CD14-positive monocyte (primary cell): ENCODE data around the gene NUPR1. TPM values are rescaled to one million over a fixed set of nuclear protein-coding genes. Genes with fewer than 3 reads are reported as not detected.

ENCODE experiments used
- DNase-seq, 3 donors: peaks; one replicate each; pipeline ENCODE4 v3.0.0-alpha.2; 2011 to 2022
- H2AFZ ChIP-seq: 2 replicates; pipeline ENCODE4 v1.6.0; 2012; ENCODE audit warnings: mild to moderate bottlenecking, low read depth, low read length, inconsistent platforms; ENCODE audit not compliant: insufficient read depth, poor library complexity, severe bottlenecking
- H3K27ac ChIP-seq, 2 donors: 1 replicate in 1 of 2; 2 replicates in 1 of 2; pipeline ENCODE4 v1.5.1; 2012 to 2013; ENCODE audit warnings: low read length in 2 of 2, control low read depth in 1 of 2, inconsistent platforms in 1 of 2, low read depth in 1 of 2, mild to moderate bottlenecking in 1 of 2
- H3K27me3 ChIP-seq, 2 donors: one replicate each; pipeline versions ENCODE4 v1.6.0 to v1.6.1; 2011 to 2013; ENCODE audit warnings: low read length in 2 of 2; ENCODE audit not compliant: control insufficient read depth in 2 of 2, insufficient read depth in 2 of 2
- H3K36me3 ChIP-seq, 2 donors: replicated peaks in 1 of 2; 1 replicate in 1 of 2; 2 replicates in 1 of 2; pipeline versions ENCODE4 v1.5.1 to v1.6.1; 2012 to 2013; ENCODE audit warnings: low read length in 2 of 2, control low read depth in 1 of 2, inconsistent platforms in 1 of 2, mild to moderate bottlenecking in 1 of 2; ENCODE audit not compliant: insufficient read depth in 2 of 2, control insufficient read depth in 1 of 2
- H3K4me1 ChIP-seq, 2 donors: 1 replicate in 1 of 2; 2 replicates in 1 of 2; pipeline versions ENCODE4 v1.5.1 to v1.6.1; 2012 to 2013; ENCODE audit warnings: low read length in 2 of 2, control low read depth in 1 of 2, inconsistent platforms in 1 of 2, mild to moderate bottlenecking in 1 of 2, moderate library complexity in 1 of 2; ENCODE audit not compliant: insufficient read depth in 2 of 2, control insufficient read depth in 1 of 2
- H3K4me2 ChIP-seq: replicated peaks from 2 replicates; pipeline ENCODE3; 2012; ENCODE audit warnings: low read length, moderate library complexity, mild to moderate bottlenecking; ENCODE audit not compliant: poor library complexity, severe bottlenecking; ENCODE audit errors: extremely low read depth
- H3K4me3 ChIP-seq, 3 experiments: fragments of 200-600 bp in 1 of 3; sonication (generic) in 1 of 3; replicated peaks in 1 of 3; 1 replicate in 2 of 3; 2 replicates in 1 of 3; pipeline ENCODE4 v1.5.1; 2011 to 2013; ENCODE audit warnings: low read length in 3 of 3, mild to moderate bottlenecking in 3 of 3, control low read depth in 2 of 3, low read depth in 2 of 3, inconsistent platforms in 1 of 3, moderate library complexity in 1 of 3
- H3K79me2 ChIP-seq: 2 replicates; pipeline ENCODE4 v1.6.0; 2012; ENCODE audit warnings: mild to moderate bottlenecking, control low read depth, inconsistent platforms, low read length, moderate library complexity; ENCODE audit not compliant: insufficient read depth
- H3K9ac ChIP-seq: 2 replicates; pipeline ENCODE4 v1.6.0; 2017; ENCODE audit warnings: low read length, mild to moderate bottlenecking; ENCODE audit not compliant: insufficient read depth, poor library complexity, severe bottlenecking
- H3K9me3 ChIP-seq, 2 donors: replicated peaks in 1 of 2; 1 replicate in 1 of 2; 2 replicates in 1 of 2; pipeline versions ENCODE4 v1.5.1 to v1.6.1; 2012 to 2013; ENCODE audit warnings: low read length in 2 of 2, control low read depth in 1 of 2; ENCODE audit not compliant: control insufficient read depth in 1 of 2, insufficient read depth in 1 of 2
- H4K20me1 ChIP-seq: 2 replicates; pipeline ENCODE4 v1.6.0; 2012; ENCODE audit warnings: mild to moderate bottlenecking, low read length, control low read depth, moderate library complexity; ENCODE audit not compliant: insufficient read depth
- H3K27ac Mint-ChIP-seq, 7 donors: one replicate each; pipeline ENCODE4 v1.8.0; 2020; ENCODE audit warnings: mild to moderate bottlenecking in 7 of 7, mixed read lengths in 7 of 7, moderate library complexity in 6 of 7, inconsistent platforms in 2 of 7
- H3K27me3 Mint-ChIP-seq, 3 donors: one replicate each; pipeline ENCODE4 v1.8.0; 2021 to 2022; ENCODE audit warnings: low read depth in 3 of 3, mild to moderate bottlenecking in 3 of 3, mixed read lengths in 3 of 3, moderate library complexity in 3 of 3, inconsistent platforms in 1 of 3
- H3K36me3 Mint-ChIP-seq, 2 donors: one replicate each; pipeline ENCODE4 v1.8.0; 2020; ENCODE audit warnings: mixed read lengths in 2 of 2, inconsistent platforms in 1 of 2, mild to moderate bottlenecking in 1 of 2
- H3K4me1 Mint-ChIP-seq: one replicate; pipeline ENCODE4 v1.8.0; 2020; ENCODE audit warnings: mild to moderate bottlenecking, mixed read lengths
- H3K4me3 Mint-ChIP-seq, 2 donors: one replicate each; pipeline ENCODE4 v1.8.0; 2020; ENCODE audit warnings: mild to moderate bottlenecking in 2 of 2, mixed read lengths in 2 of 2, moderate library complexity in 1 of 2
- H3K9me3 Mint-ChIP-seq, 7 donors: one replicate each; pipeline ENCODE4 v1.8.0; 2020 to 2022; ENCODE audit warnings: mixed read lengths in 7 of 7, mild to moderate bottlenecking in 6 of 7, moderate library complexity in 6 of 7, inconsistent platforms in 2 of 7
- WGBS: methylation state at CpG from one replicate; pipeline ENCODE4 v1.1.5; 2013; ENCODE audit warnings: missing lambda C conversion rate; ENCODE audit not compliant: insufficient coverage; 5-methylcytosine and 5-hydroxymethylcytosine counted together
- intact Hi-C, 2 donors: fragments of 100-400 bp; cut with micrococcal nuclease; formaldehyde crosslinking; loops; one replicate each; pipeline versions ENCODE4 v1.15.0 to v1.15.1; 2023
- polyA plus RNA-seq, 3 donors: library from polyadenylated mRNA; depleted of rRNA in 1 of 3; unstranded in 2 of 3; stranded (reverse) in 1 of 3; fragments of 300-500 nt in 2 of 3; fragments of >200 nt in 1 of 3; fragmentation: Illumina TruSeq in 2 of 3; gene quantifications; 1 replicate in 2 of 3; 2 replicates in 1 of 3; pipeline ENCODE4 v1.2.3, GENCODE V29; 2012 to 2021
- TF ChIP-seq, protein P1 (sequence below): fragments of 200-600 bp; IDR thresholded peaks from one replicate; pipeline ENCODE4 v1.8.0; 2022; ENCODE audit warnings: antibody characterized with exemption, mild to moderate bottlenecking

NUPR1 gene
- polyA plus RNA-seq, 3 donors: 0.01 to 1.9 TPM; not detected in 1

- Mint-ChIP-seq H3K27ac (peak overlapping the region; percentile 99 to 100 (median 100)), H3K9me3 (peaks cover 0 to under 1% (median 0%) of the 10 kb centered on the region in 7 donors), H3K4me1 (peaks cover 63% of the 10 kb centered on the region), H3K27me3 (peaks cover 0 to 1% (median 0%) of the 10 kb centered on the region in 3 donors), H3K36me3 (peaks cover 31 to 42% of the 10 kb centered on the region in 2 donors), H3K4me3 (peak overlapping the region; percentile 88 to 95)
- Histone ChIP-seq H3K9me3 (no peaks in the 10 kb centered on the region), H3K79me2 (peaks cover 81% of the 10 kb centered on the region), H3K4me3 (peak overlapping the region; percentile 73 to 100 (median 99)), H3K27ac (peak overlapping the region; percentile 99), H2AFZ (peak overlapping the region; percentile 88), H3K9ac (peak overlapping the region; percentile 92), H3K36me3 (peaks cover 28 to 35% of the 10 kb centered on the region in 2 donors), H4K20me1 (peaks cover 35% of the 10 kb centered on the region), H3K4me2 (peak overlapping the region; percentile 100), H3K27me3 (no peaks in the 10 kb centered on the region), H3K4me1 (peaks cover 57 to 67% of the 10 kb centered on the region in 2 donors)
- TF ChIP-seq, protein P1, sequence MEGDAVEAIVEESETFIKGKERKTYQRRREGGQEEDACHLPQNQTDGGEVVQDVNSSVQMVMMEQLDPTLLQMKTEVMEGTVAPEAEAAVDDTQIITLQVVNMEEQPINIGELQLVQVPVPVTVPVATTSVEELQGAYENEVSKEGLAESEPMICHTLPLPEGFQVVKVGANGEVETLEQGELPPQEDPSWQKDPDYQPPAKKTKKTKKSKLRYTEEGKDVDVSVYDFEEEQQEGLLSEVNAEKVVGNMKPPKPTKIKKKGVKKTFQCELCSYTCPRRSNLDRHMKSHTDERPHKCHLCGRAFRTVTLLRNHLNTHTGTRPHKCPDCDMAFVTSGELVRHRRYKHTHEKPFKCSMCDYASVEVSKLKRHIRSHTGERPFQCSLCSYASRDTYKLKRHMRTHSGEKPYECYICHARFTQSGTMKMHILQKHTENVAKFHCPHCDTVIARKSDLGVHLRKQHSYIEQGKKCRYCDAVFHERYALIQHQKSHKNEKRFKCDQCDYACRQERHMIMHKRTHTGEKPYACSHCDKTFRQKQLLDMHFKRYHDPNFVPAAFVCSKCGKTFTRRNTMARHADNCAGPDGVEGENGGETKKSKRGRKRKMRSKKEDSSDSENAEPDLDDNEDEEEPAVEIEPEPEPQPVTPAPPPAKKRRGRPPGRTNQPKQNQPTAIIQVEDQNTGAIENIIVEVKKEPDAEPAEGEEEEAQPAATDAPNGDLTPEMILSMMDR: no peak
- intact Hi-C loops: loop anchor here in 1 of 2 donors (5.0 kb wide), 1 partner anchor 60 kb away; the partner anchor contains the start of gene SGF29
- WGBS: no CpG with 5 or more reads among the region's 4 CpGs
- no peak for DNase-seq
Measured at GRCh38 chr16:28492511-28492910, 46.3 kb downstream of the NUPR1 start.

DNA sequence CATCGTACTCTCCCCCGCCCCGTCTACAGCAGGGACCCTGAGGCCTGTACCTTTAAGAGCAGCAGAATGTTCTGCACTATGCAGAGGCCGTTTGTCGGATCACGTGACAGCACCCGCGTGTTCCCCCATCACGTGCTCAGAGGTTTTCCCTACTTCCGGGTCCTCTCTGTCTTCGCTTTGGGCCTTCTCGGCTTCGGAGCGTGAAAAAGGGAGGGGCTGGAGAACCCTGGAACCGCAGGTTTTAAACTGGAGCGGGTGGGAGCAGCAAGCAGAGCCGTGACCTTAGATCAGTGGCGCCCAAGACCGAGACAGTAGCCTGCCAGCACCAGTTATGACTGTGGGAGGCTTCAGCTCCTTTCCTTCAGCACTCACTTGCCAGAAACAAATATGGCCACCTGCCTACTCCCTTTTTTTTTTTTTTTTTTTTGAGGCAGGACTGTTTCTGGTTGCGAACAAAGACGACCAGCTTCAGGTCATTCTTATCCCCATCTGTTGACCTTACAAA is 46.8 kb downstream of the NUPR1 start, which contains the start of gene CLN3:
TSS of gene CLN3 (minus strand) at position 105 of the 505 bp plus-strand sequence. CDS start 315 bp downstream, outside the sequence.
- peak within 1 kb of the TSS; percentile 88 to 95 for H3K4me3 Mint-ChIP-seq
- 0% methylated on average over 18 of the region's 21 CpGs for WGBS
- no peaks in the 10 kb centered on the region for H3K9me3 Mint-ChIP-seq
- Histone ChIP-seq H3K9me3 (no peaks in the 10 kb centered on the region), H3K27me3 (no peaks in the 10 kb centered on the region), H3K4me2 (peak within 1 kb of the TSS; percentile 100), H3K4me3 (peak within 1 kb of the TSS; percentile 73 to 100 (median 99)), H2AFZ (peak within 1 kb of the TSS; percentile 88), H4K20me1 (peaks cover 35% of the 10 kb centered on the region), H3K79me2 (peaks cover 81% of the 10 kb centered on the region), H3K36me3 (peaks cover 28 to 35% of the 10 kb centered on the region in 2 donors), H3K4me1 (peaks cover 53 to 62% of the 10 kb centered on the region in 2 donors), H3K9ac (peak within 1 kb of the TSS; percentile 92), H3K27ac (peak within 1 kb of the TSS; percentile 99)
- peak; percentile 89 to 93 (median 91) for DNase-seq
- H3K27ac Mint-ChIP-seq: peak within 1 kb of the TSS; percentile 99 to 100 (median 100)
- peaks cover 0 to 1% (median 0%) of the 10 kb centered on the region in 3 donors for H3K27me3 Mint-ChIP-seq
- H3K4me1 Mint-ChIP-seq: peaks cover 58% of the 10 kb centered on the region
- TF ChIP-seq, protein P1: no peak
- peaks cover 31 to 42% of the 10 kb centered on the region in 2 donors for H3K36me3 Mint-ChIP-seq
- intact Hi-C loops: loop anchor here in 1 of 2 donors (5.0 kb wide), 1 partner anchor 60 kb away; the partner anchor contains the start of gene SGF29
